IPS DF 4.7 (cell line): ENCODE data around the gene CHMP4B.

Experiments
- DNase-seq: peaks from one replicate; pipeline ENCODE4 v3.0.0-alpha.2; 2013; ENCODE audit warnings: low spot score; ENCODE audit errors: extremely low read depth

Gene CHMP4B

GRCh38 chr20:33838035-33838864, 27.1 kb downstream of the CHMP4B start:
- no peak for DNase-seq

- DNase-seq = no peak
Measured at GRCh38 chr20:33839591-33839990, 28.4 kb downstream of the CHMP4B start.

- DNase-seq = no peak
Measured at GRCh38 chr20:33840160-33840559, 29.0 kb downstream of the CHMP4B start.

- DNase-seq = no peak
Measured at GRCh38 chr20:33840759-33841435, 29.7 kb downstream of the CHMP4B start.

- DNase-seq = no peak
Measured at GRCh38 chr20:33841436-33841799, 30.3 kb downstream of the CHMP4B start.

GRCh38 chr20:33842346-33842745, 31.2 kb downstream of the CHMP4B start:
- no peak for DNase-seq

GRCh38 chr20:33843050-33843449, 31.9 kb downstream of the CHMP4B start:
- no peak for DNase-seq

- no peak for DNase-seq
Measured at GRCh38 chr20:33843854-33844253, 32.7 kb downstream of the CHMP4B start.

- no peak for DNase-seq
Measured at GRCh38 chr20:33846291-33846935, 35.3 kb downstream of the CHMP4B start.

GRCh38 chr20:33847006-33847405, 35.9 kb downstream of the CHMP4B start:
- DNase-seq = no peak

GRCh38 chr20:33848391-33848790, 37.2 kb downstream of the CHMP4B start:
- no peak for DNase-seq

GRCh38 chr20:33850159-33850558, 39.0 kb downstream of the CHMP4B start:
- no peak for DNase-seq

- DNase-seq = no peak
Measured at GRCh38 chr20:33851842-33852466, 40.8 kb downstream of the CHMP4B start.

GRCh38 chr20:33852626-33853506, 41.7 kb downstream of the CHMP4B start:
- no peak for DNase-seq

- DNase-seq = no peak
Measured at GRCh38 chr20:33853507-33853813, 42.3 kb downstream of the CHMP4B start.

- no peak for DNase-seq
Measured at GRCh38 chr20:33857722-33858563, 46.8 kb downstream of the CHMP4B start.

- no peak for DNase-seq
Measured at GRCh38 chr20:33858666-33859065, 47.5 kb downstream of the CHMP4B start.

- DNase-seq = no peak
Measured at GRCh38 chr20:33859157-33859695, 48.1 kb downstream of the CHMP4B start.

- no peak for DNase-seq
Measured at GRCh38 chr20:33859751-33860150, 48.6 kb downstream of the CHMP4B start.

GRCh38 chr20:33861458-33861857, 50.3 kb downstream of the CHMP4B start:
- DNase-seq = no peak
